HG03432 (cell line): Measurements from ENCODE around the gene DST.

Source experiments
- ATAC-seq: cut with Tn5 transposase; IDR thresholded peaks from one replicate; pipeline ENCODE4 v1.9.1; 2021; ENCODE audit warnings: mild to moderate bottlenecking, moderate library complexity; ENCODE audit not compliant: unreplicated experiment

DST gene

GRCh38 chr6:56642366-56643261 is at the start of gene DST:
DST (minus strand) TSS chr6:56642889.
- no peak for ATAC-seq

- no peak for ATAC-seq
Measured at GRCh38 chr6:56691814-56692213, 49.1 kb upstream of the DST start.

DNA sequence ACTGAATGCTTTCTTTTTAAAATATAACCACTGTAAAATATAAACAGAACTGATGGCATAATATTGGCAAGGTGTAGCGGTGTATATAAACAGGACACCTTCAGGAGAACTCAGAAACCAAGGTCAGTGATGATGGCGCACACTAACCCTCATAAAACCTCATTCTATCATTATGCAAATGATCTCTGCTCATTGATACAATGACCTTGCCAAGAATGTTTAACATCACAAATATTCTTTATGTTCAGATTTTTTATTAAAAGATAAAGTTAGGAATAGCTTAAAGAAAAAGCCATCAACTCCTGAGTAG is 48.6 kb upstream of the DST start:
- ATAC-seq = no peak

- ATAC-seq = no peak
Measured at GRCh38 chr6:56690519-56691285, 48.0 kb upstream of the DST start.

GRCh38 chr6:56689663-56690062 is 47.0 kb upstream of the DST start:
- peak; percentile 20 for ATAC-seq

DNA sequence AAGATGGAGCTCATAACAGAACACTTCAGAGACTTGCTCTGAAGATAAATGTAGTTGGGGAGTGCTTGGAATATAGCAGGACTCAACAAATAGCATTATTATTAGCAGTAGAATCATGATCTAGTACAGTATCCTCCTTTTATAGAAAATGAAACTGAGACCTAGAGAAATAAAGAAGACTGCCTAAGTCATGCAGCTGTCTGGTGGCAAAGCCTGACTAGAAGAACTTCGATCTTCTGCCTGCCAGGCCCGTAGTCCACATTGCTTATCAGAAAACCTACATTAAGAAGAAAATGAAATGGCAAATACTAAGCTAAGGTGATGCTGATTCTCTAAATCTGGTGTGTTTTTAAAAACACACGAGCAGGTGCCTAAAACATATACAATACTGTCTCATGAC is 46.4 kb upstream of the DST start:
- ATAC-seq = peak; percentile 90

- no peak for ATAC-seq
Measured at GRCh38 chr6:56688521-56688920, 45.8 kb upstream of the DST start.

- no peak for ATAC-seq
Measured at GRCh38 chr6:56687551-56687950, 44.9 kb upstream of the DST start.

DNA sequence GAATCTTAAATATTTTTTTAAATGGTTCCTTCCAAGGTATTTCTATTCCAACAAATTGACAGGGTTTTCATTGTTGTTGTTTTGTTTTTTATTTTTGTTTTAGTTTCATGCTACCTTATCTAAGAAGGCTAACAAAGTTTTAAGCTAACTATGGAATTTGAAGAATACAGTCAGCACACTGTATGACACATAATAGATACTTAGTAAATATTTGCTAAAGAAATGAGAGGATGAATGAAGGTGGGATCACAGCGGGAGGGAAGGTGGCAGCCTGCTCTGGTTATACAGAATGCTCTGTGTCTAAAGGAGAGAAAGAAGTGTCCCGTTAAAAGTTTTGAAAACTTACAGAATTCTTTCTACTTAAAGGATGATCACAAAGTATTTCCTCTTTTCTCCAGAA is 43.7 kb upstream of the DST start:
- ATAC-seq = no peak

DNA sequence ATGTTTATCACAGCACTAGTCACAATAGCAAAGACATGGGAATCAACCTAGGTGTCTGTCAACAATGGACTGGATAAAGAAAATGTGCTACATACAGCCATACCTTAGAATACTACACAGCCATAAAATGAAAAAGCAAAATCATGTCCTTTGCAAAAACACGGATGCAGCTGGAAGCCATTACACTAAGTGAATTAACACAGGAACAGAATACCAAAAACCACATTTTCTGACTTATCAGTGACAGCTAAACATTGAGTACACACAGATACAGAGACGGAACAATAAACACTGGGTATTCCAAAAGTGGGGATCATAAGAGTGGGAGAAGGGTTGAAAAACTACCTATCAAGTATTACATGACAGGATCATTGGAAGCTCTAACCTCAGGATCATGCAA is 43.3 kb upstream of the DST start:
- no peak for ATAC-seq

DNA sequence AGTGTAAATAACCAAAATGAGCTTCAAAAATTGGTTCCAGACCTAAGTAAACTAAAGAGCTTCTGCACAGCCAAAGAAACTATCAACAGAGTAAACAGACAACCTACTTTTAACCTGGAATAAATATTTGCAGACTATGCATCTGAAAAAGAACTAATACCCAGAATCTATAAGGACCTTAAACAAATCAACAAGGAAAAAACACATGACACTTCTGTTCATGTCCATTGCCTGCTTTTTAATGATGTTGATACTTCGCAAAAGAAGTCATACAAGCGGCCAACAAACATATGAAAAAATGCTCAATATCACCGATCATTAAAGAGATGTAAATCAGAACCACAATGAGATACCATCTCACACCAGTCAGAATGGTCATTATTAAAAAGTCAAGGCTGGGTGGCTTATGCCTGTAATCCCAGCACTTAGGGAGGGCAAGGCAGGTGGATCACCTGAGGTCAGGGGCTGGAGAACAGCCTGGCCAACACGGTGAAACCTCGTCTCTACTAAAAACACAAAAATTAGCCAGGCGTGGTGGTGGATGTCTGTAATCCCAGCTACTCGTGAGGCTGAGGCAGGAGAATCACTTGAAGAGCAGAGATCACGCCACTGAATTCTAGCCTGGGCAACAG is 42.5 kb upstream of the DST start:
- ATAC-seq = no peak

- ATAC-seq = no peak
Measured at GRCh38 chr6:56684342-56685101, 41.8 kb upstream of the DST start.

DNA sequence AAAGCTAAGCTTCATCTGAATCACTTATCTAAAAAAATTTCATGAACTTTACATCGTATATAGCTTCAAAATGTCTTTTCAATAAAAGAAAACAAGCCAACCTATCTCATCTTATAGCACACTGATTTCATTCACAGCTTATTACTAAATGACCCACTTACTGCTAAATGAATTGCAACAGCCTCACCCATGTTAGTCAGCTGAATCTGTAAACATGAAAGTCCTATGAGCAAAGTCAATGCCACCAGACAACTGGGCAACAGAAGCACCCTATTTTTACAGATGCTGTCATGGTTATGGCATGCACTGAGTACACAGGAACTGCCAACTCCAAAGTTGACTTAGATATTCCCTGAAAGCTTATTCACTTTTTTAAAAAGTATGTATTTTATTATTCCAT is 41.2 kb upstream of the DST start:
- no peak for ATAC-seq

DNA sequence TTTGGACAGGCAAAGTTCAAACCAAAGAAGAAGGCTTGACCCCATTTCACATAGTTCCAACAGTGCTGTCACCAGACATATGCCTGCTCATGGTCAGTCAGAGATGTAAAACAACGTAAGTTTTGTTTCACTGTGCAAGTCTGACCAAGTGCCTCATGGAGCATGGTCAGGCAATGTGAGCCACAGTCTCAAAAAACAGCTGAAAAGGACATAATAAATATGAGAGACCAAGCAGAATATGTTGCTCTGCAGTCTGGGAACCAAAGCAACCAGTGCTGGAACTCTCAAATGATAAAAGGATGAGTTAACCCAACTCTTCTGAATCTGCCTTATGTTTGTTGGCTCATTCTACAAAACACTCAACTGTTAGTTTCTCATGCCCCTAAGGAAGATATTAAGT is 39.9 kb upstream of the DST start:
- no peak for ATAC-seq

DNA sequence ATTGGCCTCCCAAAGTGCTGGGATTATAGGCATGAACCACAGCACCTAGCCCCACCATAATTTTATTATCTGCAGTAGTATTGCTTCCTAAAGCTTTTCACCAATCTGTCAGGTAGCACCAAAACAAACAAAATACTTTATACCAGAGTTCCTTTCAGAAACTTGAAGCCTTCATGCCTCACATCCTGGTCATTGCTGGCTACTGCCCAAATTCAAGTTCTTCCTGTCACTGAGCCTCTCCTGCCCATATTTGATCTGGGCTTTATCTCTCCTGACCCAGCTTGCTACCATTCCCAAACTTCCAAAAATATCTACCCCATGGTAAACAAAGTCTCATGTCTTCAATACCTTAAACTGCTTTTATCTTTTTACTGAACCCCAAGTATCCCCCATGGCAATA is 34.9 kb upstream of the DST start:
- no peak for ATAC-seq

DNA sequence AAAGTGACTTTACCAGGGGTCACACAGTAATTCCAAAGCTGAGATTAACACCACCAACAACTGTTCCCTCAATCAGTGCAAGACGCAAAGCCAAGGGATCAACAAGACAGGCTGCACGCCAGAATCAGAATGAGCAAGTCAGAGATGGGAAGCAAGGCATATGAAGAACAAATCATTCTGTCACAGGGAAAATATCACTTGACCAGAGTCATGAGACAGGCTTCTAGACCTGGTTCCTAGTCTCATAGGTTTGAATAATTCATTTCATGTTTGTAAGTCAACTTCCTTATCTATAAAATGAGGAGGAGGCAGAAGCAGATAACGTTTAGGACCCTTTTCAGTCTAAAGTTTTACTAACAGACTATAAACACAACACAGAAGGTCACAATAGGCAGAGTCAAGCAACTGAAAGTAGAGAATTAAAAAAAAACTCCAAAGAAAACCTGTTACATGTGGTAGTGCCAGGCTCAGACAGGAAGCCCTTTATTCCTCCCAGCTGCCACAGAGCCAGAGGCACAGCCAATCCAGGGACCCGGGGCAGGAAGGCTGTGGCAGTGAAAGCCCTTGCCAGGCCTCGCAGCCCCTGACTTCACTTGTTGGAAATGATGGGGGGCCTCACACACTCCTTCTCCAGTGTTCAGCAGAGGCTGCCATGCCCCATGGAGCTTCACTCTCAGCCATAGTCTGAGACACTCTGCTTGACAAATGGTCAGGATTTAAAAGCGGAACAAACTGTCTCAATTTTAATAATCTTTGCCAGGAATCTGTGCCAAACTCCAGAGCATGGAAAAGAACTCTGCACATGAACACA is 29.2 kb upstream of the DST start:
- no peak for ATAC-seq

GRCh38 chr6:56671160-56671559 is 28.5 kb upstream of the DST start:
- no peak for ATAC-seq

DNA sequence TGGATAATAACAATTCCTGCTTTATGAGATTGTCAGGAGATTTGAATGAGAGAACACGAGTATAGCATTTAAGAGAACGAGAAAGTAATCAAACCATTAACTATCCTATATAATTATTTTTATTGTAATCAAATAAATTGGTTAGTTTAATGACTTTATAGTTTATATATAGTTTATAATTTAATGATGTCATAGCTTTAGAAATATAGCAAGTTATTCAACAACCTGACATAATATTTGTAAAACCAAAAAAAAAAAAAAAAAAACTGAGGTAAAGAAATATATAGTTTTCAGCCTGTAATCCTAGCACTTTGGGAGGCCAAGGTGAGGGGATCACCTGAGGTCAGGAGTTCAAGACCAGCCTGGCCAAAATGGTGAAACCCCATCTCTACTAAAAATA is 26.4 kb upstream of the DST start:
- ATAC-seq = no peak

DNA sequence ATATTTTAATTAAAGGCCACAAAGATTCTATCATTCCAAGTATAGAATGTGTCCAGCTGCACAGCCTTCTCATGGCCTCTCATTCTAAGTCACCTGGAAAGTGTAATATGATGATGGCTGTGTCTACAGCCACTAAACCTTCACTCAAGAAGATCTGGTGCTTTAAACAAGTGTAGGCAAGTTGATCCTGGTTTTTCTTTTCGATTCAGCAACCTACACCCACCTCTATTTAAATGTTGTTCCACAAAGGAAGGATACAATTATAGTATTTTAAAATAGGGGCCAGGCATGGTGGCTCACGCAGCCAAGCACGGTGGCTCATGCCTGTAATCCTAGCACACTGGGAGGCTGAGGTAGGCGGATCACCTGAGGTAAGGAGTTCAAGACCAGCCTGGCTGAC is 25.5 kb upstream of the DST start:
- ATAC-seq = no peak

DNA sequence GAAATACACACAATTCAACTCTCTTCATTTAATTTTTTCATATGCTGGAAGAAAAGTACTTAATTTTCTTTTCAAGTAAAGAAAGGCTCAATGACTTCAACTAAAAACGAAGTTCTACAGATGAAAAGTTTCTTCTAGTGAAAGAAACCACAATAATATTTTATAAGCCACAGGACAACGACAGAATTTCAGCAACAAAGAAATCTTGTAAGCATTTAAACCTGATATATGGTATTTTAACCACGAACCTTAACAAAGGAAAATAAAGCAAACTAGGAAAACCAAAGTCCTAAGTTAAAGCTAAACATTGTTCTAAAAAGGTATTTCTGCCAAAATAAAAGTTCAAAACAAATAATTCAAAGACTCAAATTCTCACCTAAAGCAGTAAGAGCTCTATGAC is 24.6 kb upstream of the DST start:
- no peak for ATAC-seq
